ENCODE measurements around the gene MRFAP1.

- TF ChIP-seq EZH2 (optimal IDR thresholded peaks at IDR 0.05; ENCODE audit: low read depth, low read length) (no peak), CTCF (IDR thresholded peaks at IDR 0.05; ENCODE audit: low read length) (no peak), EZH2phosphoT487 (IDR thresholded peaks at IDR 0.05; ENCODE audit: low read length) (no peak)
Measured at GRCh38 chr4:6605605-6606004, 34.9 kb upstream of the MRFAP1 start.
